ENCODE results near the gene HNRNPC.

DNA sequence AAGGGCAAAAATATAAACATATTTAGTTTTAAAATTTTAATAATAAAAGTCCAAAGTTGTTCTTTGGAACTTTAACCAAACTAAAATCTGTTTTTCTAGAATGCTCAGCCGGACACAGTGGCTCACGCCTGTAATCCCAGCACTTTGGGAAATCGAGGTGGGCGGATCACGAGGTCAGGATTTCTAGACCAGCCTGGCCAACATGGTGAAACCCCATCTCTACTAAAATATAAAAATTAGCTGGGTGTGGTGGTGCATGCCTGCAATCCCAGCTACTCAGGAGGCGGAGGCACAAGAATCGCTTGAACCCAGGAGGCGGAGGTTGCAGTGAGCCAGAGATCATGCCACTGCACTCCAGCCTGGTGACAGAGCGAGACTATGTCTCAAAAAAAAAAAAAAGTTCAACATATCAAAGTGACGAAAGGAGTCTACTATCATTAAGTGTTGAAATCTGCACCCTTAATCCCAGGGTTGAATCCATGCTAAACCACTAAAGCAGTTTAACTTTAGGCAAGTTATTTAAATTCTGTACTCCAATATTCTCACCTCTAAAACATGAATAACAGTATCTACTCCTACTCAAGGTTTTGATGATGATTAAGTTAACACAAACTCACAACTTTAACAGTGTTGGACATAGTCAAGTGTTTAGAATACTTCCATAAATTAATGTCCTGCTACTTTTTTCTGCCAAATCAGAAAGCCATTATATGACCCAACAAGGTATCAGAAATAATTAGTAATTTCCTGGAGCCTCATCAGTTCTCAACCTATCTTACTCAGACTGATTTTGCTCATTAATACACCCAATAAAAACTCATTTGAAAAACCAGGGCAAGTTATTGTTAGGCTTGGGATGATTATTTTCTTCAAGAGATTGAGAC lies 11.0 kb downstream of the HNRNPC start:
- no peak for TF ChIP-seq CTCF (IDR thresholded peaks at IDR 0.05)
- no peak for TF ChIP-seq POLR2A (IDR thresholded peaks at IDR 0.05; ENCODE audit: low read depth)
- TF ChIP-seq POLR2AphosphoS5 (IDR thresholded peaks at IDR 0.05): no peak
- no peak for TF ChIP-seq EP300 (IDR thresholded peaks at IDR 0.05)

Measured in esophagus muscularis mucosa (tissue), 4 donors.